ENCODE data around the gene RC3H1. TPM values are rescaled to one million over a fixed set of nuclear protein-coding genes. Genes with fewer than 3 reads are reported as not detected.
A peak's percentile ranks its signal among the peaks of the same experiment; 100 is the strongest.

Gene RC3H1
- total and polyA plus RNA-seq, 2 of the 8 experiments (the other 6 are each of a cell fraction or from before 2014, with no cell fraction given), result 7.4 to 32.2 TPM

DNA sequence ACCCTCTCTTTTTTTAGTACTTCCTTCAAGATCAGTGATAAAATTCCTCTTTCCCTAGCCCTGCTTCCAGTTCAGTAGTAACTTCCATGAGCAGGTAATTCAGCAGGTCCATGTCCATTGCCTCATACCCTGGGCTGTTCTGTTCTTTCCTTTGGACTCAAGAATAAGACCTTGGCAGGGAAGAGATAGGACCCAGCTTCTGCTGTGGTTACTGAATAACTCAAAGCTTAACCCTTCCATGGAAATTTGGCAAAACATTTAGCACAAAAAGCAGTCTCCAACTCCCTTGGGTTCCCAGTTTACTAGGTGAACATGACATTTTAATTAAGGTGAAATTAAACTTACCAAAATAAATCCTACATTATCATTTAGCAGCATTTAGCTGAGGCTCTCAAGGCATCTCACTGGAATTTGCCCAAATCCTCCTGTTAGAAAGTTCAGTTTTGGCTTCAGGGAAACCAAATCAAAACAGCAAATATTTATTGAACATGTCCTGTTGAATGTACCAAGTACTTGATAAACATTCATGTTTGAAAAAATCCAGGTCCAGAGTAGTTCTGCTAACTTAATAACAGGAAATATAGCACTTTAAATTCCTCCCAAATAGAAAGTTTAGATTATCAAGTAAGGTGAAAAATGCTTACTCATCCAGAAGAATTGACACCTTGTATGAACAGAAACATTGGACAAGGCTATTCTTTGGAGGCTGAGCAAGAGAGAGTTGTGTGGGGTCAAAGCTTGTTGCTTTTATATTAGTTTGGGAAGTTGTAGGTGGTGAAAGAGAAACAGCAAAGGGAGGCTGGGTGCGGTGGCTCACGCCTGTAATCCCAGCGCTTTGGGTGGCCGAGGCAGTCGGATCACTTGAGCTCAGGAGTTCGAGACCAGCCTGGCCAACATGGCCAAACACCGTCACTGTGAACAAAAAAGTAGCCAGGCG, 96.6 kb downstream of the RC3H1 start:
- no peak overlapping the region for H4K5ac ChIP-seq (ENCODE audit: insufficient read length, low read depth, low read length)
- no peak overlapping the region for H3K56ac ChIP-seq (replicated peaks; ENCODE audit: insufficient read length, low read depth, low read length)
- no peaks in the 10 kb centered on the region for H4K20me1 ChIP-seq (replicated peaks in 1 of 2; ENCODE audit: control insufficient read depth in 1 of 2, insufficient read depth in 2 of 2, low read length in 2 of 2)
- DNase-seq (ENCODE audit: low read depth in 1 of 2, low spot score in 2 of 2) (no peak), FAIRE-seq (no peak)
- H3K4me1 ChIP-seq (replicated peaks in 1 of 4; ENCODE audit: control insufficient read depth in 3 of 4, insufficient read depth in 4 of 4, low read length in 3 of 4), result no peaks in the 10 kb centered on the region
- TF ChIP-seq SIRT6 (IDR thresholded peaks at IDR 0.05; ENCODE audit: low read length) (no peak), GABPA (IDR thresholded peaks at IDR 0.05; ENCODE audit: borderline replicate concordance, insufficient read depth, low read length) (no peak), PHF8 (conservative IDR thresholded peaks at IDR 0.05; ENCODE audit: low read depth, low read length) (no peak), CBX8 (IDR thresholded peaks at IDR 0.05; ENCODE audit: borderline replicate concordance, low read depth, low read length) (no peak)
- TF ChIP-seq, protein P1, sequence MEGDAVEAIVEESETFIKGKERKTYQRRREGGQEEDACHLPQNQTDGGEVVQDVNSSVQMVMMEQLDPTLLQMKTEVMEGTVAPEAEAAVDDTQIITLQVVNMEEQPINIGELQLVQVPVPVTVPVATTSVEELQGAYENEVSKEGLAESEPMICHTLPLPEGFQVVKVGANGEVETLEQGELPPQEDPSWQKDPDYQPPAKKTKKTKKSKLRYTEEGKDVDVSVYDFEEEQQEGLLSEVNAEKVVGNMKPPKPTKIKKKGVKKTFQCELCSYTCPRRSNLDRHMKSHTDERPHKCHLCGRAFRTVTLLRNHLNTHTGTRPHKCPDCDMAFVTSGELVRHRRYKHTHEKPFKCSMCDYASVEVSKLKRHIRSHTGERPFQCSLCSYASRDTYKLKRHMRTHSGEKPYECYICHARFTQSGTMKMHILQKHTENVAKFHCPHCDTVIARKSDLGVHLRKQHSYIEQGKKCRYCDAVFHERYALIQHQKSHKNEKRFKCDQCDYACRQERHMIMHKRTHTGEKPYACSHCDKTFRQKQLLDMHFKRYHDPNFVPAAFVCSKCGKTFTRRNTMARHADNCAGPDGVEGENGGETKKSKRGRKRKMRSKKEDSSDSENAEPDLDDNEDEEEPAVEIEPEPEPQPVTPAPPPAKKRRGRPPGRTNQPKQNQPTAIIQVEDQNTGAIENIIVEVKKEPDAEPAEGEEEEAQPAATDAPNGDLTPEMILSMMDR (IDR thresholded peaks at IDR 0.05; ENCODE audit: control extremely low read depth in 1 of 3, insufficient read depth in 1 of 3, low read depth in 1 of 3, low read length in 3 of 3), result no peak
- TF ChIP-seq, protein P2, sequence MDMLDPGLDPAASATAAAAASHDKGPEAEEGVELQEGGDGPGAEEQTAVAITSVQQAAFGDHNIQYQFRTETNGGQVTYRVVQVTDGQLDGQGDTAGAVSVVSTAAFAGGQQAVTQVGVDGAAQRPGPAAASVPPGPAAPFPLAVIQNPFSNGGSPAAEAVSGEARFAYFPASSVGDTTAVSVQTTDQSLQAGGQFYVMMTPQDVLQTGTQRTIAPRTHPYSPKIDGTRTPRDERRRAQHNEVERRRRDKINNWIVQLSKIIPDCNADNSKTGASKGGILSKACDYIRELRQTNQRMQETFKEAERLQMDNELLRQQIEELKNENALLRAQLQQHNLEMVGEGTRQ (IDR thresholded peaks at IDR 0.05; ENCODE audit: low read length), result no peak
- H2BK20ac ChIP-seq (ENCODE audit: low read length), result no peak overlapping the region
- no peaks in the 10 kb centered on the region for H3K36me3 ChIP-seq (ENCODE audit: control insufficient read depth in 2 of 4, insufficient read depth in 4 of 4, low read length in 3 of 4)
- H3K79me1 ChIP-seq (ENCODE audit: low read depth, low read length), result no peaks in the 10 kb centered on the region
- H2BK15ac ChIP-seq (ENCODE audit: low read length), result no peak overlapping the region
- 90% methylated on average over 8 of the region's 8 CpGs; no CpG with 5 or more reads in 1 of the 2 experiments for WGBS, 2 experiments (ENCODE audit: extremely low coverage in 1 of 2, insufficient coverage in 1 of 2, insufficient read length in 1 of 2, insufficient replicate concordance in 2 of 2, low coverage in 1 of 2, low lambda C conversion rate in 2 of 2, missing lambda C conversion rate in 1 of 2)
- H3K4me2 ChIP-seq (ENCODE audit: insufficient read depth in 1 of 2, low read depth in 2 of 2, low read length in 2 of 2), result no peak overlapping the region
- no peak overlapping the region for H3K4me3 ChIP-seq (ENCODE audit: extremely low read depth in 1 of 4, insufficient read depth in 2 of 4, low read depth in 3 of 4, low read length in 4 of 4)
- no peaks in the 10 kb centered on the region for H3K9me3 ChIP-seq (ENCODE audit: insufficient read depth in 2 of 2, low read depth in 1 of 2, low read length in 1 of 2)
- no peaks in the 10 kb centered on the region for H3K23me2 ChIP-seq (ENCODE audit: low read depth, low read length)
- H3K14ac ChIP-seq (ENCODE audit: insufficient read length), result no peak overlapping the region
- H3K27ac ChIP-seq (ENCODE audit: low read depth, low read length), result no peak overlapping the region
- no peak overlapping the region for H4K8ac ChIP-seq (ENCODE audit: extremely low read depth, insufficient read depth, low read length)
- no peak overlapping the region for H2AK5ac ChIP-seq (ENCODE audit: low read depth, low read length)
- ChIA-PET CTCF (ENCODE audit: partially characterized antibody) (interaction anchor here (1.0 to 2.3 kb wide), 4 partner anchors 10 to 1198 kb away, joined by 3 to 6 read pairs (median 4); no protein-coding TSS in a partner anchor), POLR2A (ENCODE audit: partially characterized antibody) (interaction anchor here (0.9 to 2.5 kb wide), 2 partner anchors 10 to 57 kb away, joined by 3 to 14 read pairs; partner anchors contain the start of genes GAS5 and ZBTB37)
- H4K91ac ChIP-seq (replicated peaks; ENCODE audit: insufficient read length, low read length), result no peak overlapping the region
- H3K18ac ChIP-seq (ENCODE audit: extremely low read depth, low read length), result no peak overlapping the region
- H3K4ac ChIP-seq (replicated peaks; ENCODE audit: insufficient read length, low read depth, low read length), result no peak overlapping the region
- H3K9ac ChIP-seq (replicated peaks in 1 of 4; ENCODE audit: extremely low read depth in 1 of 4, low read depth in 3 of 4, low read length in 3 of 4), result no peak overlapping the region
- no peaks in the 10 kb centered on the region for H3K79me2 ChIP-seq (ENCODE audit: control insufficient read depth in 1 of 2, insufficient read depth in 2 of 2, low read length in 2 of 2)
- no peak overlapping the region for H2AFZ ChIP-seq (ENCODE audit: low read length)
- H3K23ac ChIP-seq (ENCODE audit: insufficient read length), result no peak overlapping the region
- H3K27me3 ChIP-seq (replicated peaks in 1 of 4; ENCODE audit: control insufficient read depth in 3 of 4, extremely low read depth in 1 of 4, insufficient read depth in 3 of 4, low read length in 3 of 4), result no peaks in the 10 kb centered on the region
- H2BK120ac ChIP-seq (replicated peaks; ENCODE audit: low read depth, low read length), result peak overlapping the region; percentile 49
- no peak overlapping the region for H2BK12ac ChIP-seq (ENCODE audit: low read depth, low read length)
- no peak overlapping the region for H2BK5ac ChIP-seq (ENCODE audit: low read depth, low read length)

Data from H1 (cell line).